Effector CD8-positive, alpha-beta T cell (primary cell): ENCODE results near the gene ATP8B4.

Experiments
- DNase-seq: peaks from one replicate; lab custom pipeline; 2025; lab: John Stamatoyannopoulos, UW

Gene ATP8B4

GRCh38 chr15:49857496-49858475 is 261.2 kb downstream of the ATP8B4 start:
- DNase-seq, result no peak

- no peak for DNase-seq
Observed at GRCh38 chr15:49855917-49856637, 263.0 kb downstream of the ATP8B4 start.

GRCh38 chr15:49852756-49853155 is 266.3 kb downstream of the ATP8B4 start:
- DNase-seq, result no peak

GRCh38 chr15:49848807-49849206 is 270.2 kb downstream of the ATP8B4 start:
- DNase-seq, result no peak

- no peak for DNase-seq
Observed at GRCh38 chr15:49848282-49848724, 270.7 kb downstream of the ATP8B4 start.

- DNase-seq, result no peak
Observed at GRCh38 chr15:49847423-49848281, 271.4 kb downstream of the ATP8B4 start.

- DNase-seq, result no peak
Observed at GRCh38 chr15:49844390-49844789, 274.6 kb downstream of the ATP8B4 start.

- no peak for DNase-seq
Observed at GRCh38 chr15:49843725-49844124, 275.3 kb downstream of the ATP8B4 start.

- DNase-seq, result no peak
Observed at GRCh38 chr15:49842031-49842730, 276.9 kb downstream of the ATP8B4 start.

- DNase-seq, result no peak
Observed at GRCh38 chr15:49832511-49832910, 286.5 kb downstream of the ATP8B4 start.

- DNase-seq, result no peak
Observed at GRCh38 chr15:49831206-49831965, 287.6 kb downstream of the ATP8B4 start.

- DNase-seq, result no peak
Observed at GRCh38 chr15:49830391-49830790, 288.6 kb downstream of the ATP8B4 start.

- no peak for DNase-seq
Observed at GRCh38 chr15:49827311-49827710, 291.7 kb downstream of the ATP8B4 start.

GRCh38 chr15:49826640-49827234 is 292.3 kb downstream of the ATP8B4 start:
- no peak for DNase-seq

- DNase-seq, result no peak
Observed at GRCh38 chr15:49824775-49825099, 294.3 kb downstream of the ATP8B4 start.

- DNase-seq, result no peak
Observed at GRCh38 chr15:49823987-49824774, 294.9 kb downstream of the ATP8B4 start.

- no peak for DNase-seq
Observed at GRCh38 chr15:49817100-49817499, 301.9 kb downstream of the ATP8B4 start.

- DNase-seq, result no peak
Observed at GRCh38 chr15:49815950-49816349, 303.1 kb downstream of the ATP8B4 start.

GRCh38 chr15:49815526-49815925 is 303.5 kb downstream of the ATP8B4 start:
- no peak for DNase-seq
